ENCODE measurements around the gene TMEM239. TPM values are rescaled to one million over a fixed set of nuclear protein-coding genes. Genes with fewer than 3 reads are reported as not detected.
A peak's percentile ranks its signal among the peaks of the same experiment; 100 is the strongest.

TMEM239 gene
- total RNA-seq, 2 experiments from 2014 or later: not detected

DNA sequence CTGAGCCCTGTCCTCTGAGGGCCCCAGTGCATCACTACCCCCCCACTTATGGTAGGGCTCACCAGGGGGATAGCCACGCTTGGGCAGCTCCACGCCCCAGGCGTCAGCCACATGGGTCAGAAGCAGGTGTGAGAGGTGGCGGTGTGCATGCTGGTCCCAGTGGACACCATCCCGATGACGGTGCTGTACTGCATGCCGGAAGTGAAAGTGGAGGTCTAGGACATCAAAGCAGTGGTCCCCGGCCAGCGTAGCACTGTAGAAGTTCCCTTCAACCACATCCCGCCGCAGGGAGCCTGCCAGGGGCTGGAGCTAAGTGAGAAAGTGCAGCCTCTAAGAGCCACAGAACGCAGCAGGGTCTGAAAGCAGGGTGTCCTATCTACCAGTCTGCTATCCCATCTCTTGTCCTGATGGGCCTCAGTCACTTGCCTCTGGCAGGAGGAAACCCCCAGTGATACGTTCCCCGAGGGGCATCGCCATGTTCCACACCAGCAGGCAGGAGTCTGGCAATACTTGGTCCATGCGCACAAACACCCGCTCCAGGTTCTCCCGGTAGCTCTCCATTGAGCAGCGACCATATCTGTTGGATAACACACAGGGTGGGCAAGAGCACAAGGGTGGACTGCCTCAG, 22.1 kb downstream of the TMEM239 start:
- no peak overlapping the region for H3K27ac Mint-ChIP-seq
- peaks cover 13% of the 10 kb centered on the region for H3K4me1 Mint-ChIP-seq
- H3K27me3 Mint-ChIP-seq: no peaks in the 10 kb centered on the region
- ChIA-PET CTCF (no interaction called here), POLR2A (no interaction called here)
- no peaks in the 10 kb centered on the region for H3K9me3 Mint-ChIP-seq
- H3K4me3 Mint-ChIP-seq: no peak overlapping the region
- no peak for DNase-seq
- H3K36me3 Mint-ChIP-seq (ENCODE audit: low read depth): peaks cover 3% of the 10 kb centered on the region

GRCh38 chr20:2838847-2839671, 22.9 kb downstream of the TMEM239 start:
- ChIA-PET POLR2A (interaction anchor here (1.0 to 3.1 kb wide), 6 partner anchors 17 to 187 kb away, joined by 4 to 23 read pairs (median 10); partner anchors contain the start of genes IDH3B, NOP56 and PTPRA), CTCF (interaction anchor here (1.5 kb wide), 1 partner anchor 37 kb away, joined by 3 read pairs; no protein-coding TSS in a partner anchor)
- Mint-ChIP-seq H3K36me3 (ENCODE audit: low read depth) (peaks cover 3% of the 10 kb centered on the region), H3K27me3 (no peaks in the 10 kb centered on the region), H3K9me3 (no peaks in the 10 kb centered on the region), H3K4me3 (peak overlapping the region; percentile 74), H3K27ac (peak overlapping the region; percentile 80), H3K4me1 (peaks cover 14% of the 10 kb centered on the region)
- DNase-seq: no peak

DNA sequence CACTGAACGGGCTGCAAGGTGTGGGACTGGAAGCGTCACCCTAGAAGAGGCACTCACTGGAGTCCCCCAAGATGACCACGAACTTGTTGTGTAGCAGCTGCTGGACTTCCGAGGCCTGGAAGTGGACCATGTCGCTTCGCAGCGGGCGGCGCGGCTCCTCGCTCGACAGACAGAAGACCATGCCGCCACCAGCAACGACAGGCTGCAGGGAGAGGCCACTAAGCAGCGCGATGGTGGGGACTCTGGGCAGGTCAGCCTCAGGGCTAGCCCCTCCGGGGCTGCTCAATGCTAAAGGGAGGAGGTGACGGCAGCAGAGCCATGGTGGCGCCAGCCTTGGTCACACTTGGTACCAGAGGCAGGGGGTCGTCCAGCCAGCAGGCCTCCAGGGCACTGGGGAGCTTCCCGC, 23.6 kb downstream of the TMEM239 start:
- POLR2A ChIA-PET: interaction anchor here (0.5 to 3.1 kb wide), 9 partner anchors 18 to 419 kb away, joined by 4 to 23 read pairs (median 7); partner anchors contain the start of genes FASTKD5, IDH3B, NOP56 and PTPRA

GRCh38 chr20:2840138-2840966, 24.2 kb downstream of the TMEM239 start, which contains the start of the genes PCED1A and VPS16:
TSS of gene PCED1A (minus strand) at chr20:2840655. CDS start at chr20:2839912, 743 bp downstream.
TSS of gene VPS16 (plus strand) at chr20:2840745. CDS start at chr20:2840775, 30 bp downstream.
- Mint-ChIP-seq H3K9me3 (no peaks in the 10 kb centered on the region), H3K27ac (peak within 1 kb of the TSS; percentile 80), H3K27me3 (no peaks in the 10 kb centered on the region), H3K36me3 (ENCODE audit: low read depth) (peaks cover 3% of the 10 kb centered on the region), H3K4me3 (peak within 1 kb of the TSS; percentile 83), H3K4me1 (peaks cover 23% of the 10 kb centered on the region)
- ChIA-PET CTCF (interaction anchor here (0.6 to 1.5 kb wide), 2 partner anchors 35 to 329 kb away, joined by 3 to 5 read pairs; no protein-coding TSS in a partner anchor), POLR2A (interaction anchor here (0.5 to 3.1 kb wide), 12 partner anchors 9 to 418 kb away, joined by 3 to 23 read pairs (median 6); partner anchors contain the start of genes FASTKD5, IDH3B, NOP56 and PTPRA)
- DNase-seq: peak; percentile 89

More for the DNA sequence above, 23.6 kb downstream of the TMEM239 start:
- Mint-ChIP-seq H3K27ac (peak overlapping the region; percentile 80), H3K27me3 (no peaks in the 10 kb centered on the region), H3K4me1 (peaks cover 18% of the 10 kb centered on the region), H3K9me3 (no peaks in the 10 kb centered on the region), H3K36me3 (ENCODE audit: low read depth) (peaks cover 3% of the 10 kb centered on the region), H3K4me3 (peak overlapping the region; percentile 74)
- DNase-seq: no peak
- CTCF ChIA-PET: interaction anchor here (1.5 kb wide), 1 partner anchor 36 kb away, joined by 3 read pairs; no protein-coding TSS in a partner anchor

DNA sequence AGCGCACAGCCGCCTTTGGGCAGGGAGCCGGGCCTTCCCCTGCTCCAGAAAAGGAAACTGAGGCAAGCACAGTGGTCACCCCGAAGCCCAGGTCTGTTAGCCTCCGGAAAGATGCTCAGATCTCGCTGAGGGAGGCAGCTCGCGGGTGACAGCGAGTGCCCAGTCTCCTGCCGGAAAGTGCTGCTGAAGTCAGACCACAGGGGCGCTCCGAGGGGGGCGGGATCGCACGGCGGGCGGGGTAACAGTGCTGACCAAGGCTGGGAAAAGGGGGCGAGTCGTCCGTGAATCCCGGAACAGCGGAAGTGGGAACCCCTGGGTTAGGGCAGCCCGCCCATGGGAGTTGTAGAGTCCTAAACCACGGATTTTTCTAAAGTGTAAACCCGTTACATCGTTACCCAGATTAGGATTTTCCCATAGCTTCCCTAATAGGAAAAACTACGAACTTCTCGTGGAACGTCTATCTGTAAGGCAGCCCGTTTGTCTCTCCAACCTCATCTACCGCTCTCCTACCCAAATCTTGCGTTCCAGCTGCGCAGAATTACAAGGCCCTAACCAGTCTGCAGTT, 24.9 kb downstream of the TMEM239 start:
- Mint-ChIP-seq H3K4me1 (peaks cover 26% of the 10 kb centered on the region), H3K4me3 (peak overlapping the region; percentile 83), H3K27me3 (no peaks in the 10 kb centered on the region), H3K9me3 (no peaks in the 10 kb centered on the region), H3K36me3 (ENCODE audit: low read depth) (peaks cover 3% of the 10 kb centered on the region), H3K27ac (peak overlapping the region; percentile 73)
- DNase-seq: peak; percentile 56
- POLR2A ChIA-PET: interaction anchor here (0.9 to 3.1 kb wide), 9 partner anchors 8 to 318 kb away, joined by 3 to 23 read pairs (median 6); partner anchors contain the start of genes FASTKD5, NOP56, PTPRA and UBOX5
- CTCF ChIA-PET: interaction anchor here (0.6 to 1.5 kb wide), 2 partner anchors 35 to 328 kb away, joined by 3 to 5 read pairs; no protein-coding TSS in a partner anchor

GRCh38 chr20:2845607-2846006, 29.4 kb downstream of the TMEM239 start:
- peaks cover 23% of the 10 kb centered on the region for H3K4me1 Mint-ChIP-seq
- no peak for DNase-seq
- no peak overlapping the region for H3K4me3 Mint-ChIP-seq
- H3K9me3 Mint-ChIP-seq: no peaks in the 10 kb centered on the region
- H3K27ac Mint-ChIP-seq: no peak overlapping the region
- H3K36me3 Mint-ChIP-seq (ENCODE audit: low read depth): peaks cover 10% of the 10 kb centered on the region
- H3K27me3 Mint-ChIP-seq: no peaks in the 10 kb centered on the region
- ChIA-PET POLR2A (interaction anchor here (0.6 kb wide), 1 partner anchor 197 kb away, joined by 3 read pairs; no protein-coding TSS in a partner anchor), CTCF (no interaction called here)

DNA sequence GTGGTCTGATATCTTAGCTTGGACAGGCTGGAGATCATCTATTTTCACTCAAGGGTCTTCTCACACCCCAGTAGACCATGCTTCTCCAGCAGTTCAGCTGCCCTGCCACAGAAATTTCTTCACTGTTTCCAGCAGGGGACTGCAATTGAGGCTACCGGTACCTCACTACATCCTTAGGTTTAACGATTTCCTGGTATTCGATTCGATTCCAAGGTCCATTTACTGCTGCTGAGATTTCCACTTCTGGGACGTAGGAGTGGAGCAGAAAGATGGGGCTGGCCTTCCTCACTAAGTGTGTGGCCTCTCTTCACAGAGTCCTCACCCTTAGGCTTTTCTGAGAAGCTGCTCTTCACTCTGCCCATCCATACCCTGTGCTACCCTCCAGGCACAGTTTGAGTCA, 30.5 kb downstream of the TMEM239 start:
- Mint-ChIP-seq H3K27ac (no peak overlapping the region), H3K4me1 (peaks cover 21% of the 10 kb centered on the region), H3K27me3 (no peaks in the 10 kb centered on the region), H3K9me3 (no peaks in the 10 kb centered on the region), H3K4me3 (no peak overlapping the region), H3K36me3 (ENCODE audit: low read depth) (peaks cover 10% of the 10 kb centered on the region)
- DNase-seq: no peak
- ChIA-PET POLR2A (no interaction called here), CTCF (no interaction called here)

- CTCF ChIA-PET: no interaction called here
- Mint-ChIP-seq H3K36me3 (ENCODE audit: low read depth) (peaks cover 10% of the 10 kb centered on the region), H3K4me3 (no peak overlapping the region), H3K27me3 (no peaks in the 10 kb centered on the region), H3K9me3 (no peaks in the 10 kb centered on the region), H3K4me1 (peaks cover 32% of the 10 kb centered on the region), H3K27ac (no peak overlapping the region)
- no peak for DNase-seq
- POLR2A ChIA-PET: no interaction called here
These were observed 31.6 kb downstream of the TMEM239 start for GRCh38 chr20:2847802-2848201.

DNA sequence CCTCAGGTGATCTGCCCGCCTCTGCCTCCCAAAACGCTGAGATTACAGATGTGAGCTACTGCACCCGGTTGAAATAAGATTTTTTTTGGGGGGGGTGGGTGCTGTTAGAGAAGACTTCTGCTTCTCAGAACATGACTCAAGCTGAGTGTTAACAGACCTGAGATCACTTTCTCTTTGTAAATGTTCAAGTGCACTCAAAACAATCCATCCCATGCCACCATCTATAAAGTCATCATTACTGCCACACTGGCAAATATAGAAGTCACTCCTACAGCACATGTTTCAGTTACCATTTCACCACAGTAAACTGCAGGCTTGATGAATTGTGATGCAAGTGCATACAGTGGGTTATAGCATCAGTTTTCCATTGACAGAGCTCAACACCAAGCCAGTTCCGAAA, 33.4 kb downstream of the TMEM239 start:
- Mint-ChIP-seq H3K27ac (no peak overlapping the region), H3K36me3 (ENCODE audit: low read depth) (peaks cover 10% of the 10 kb centered on the region), H3K9me3 (no peaks in the 10 kb centered on the region), H3K27me3 (no peaks in the 10 kb centered on the region), H3K4me3 (no peak overlapping the region), H3K4me1 (peaks cover 36% of the 10 kb centered on the region)
- CTCF ChIA-PET: interaction anchor here (1.1 to 1.4 kb wide), 3 partner anchors 9 to 136 kb away, joined by 3 to 4 read pairs (median 3); no protein-coding TSS in a partner anchor
- POLR2A ChIA-PET: interaction anchor here (0.6 to 1.6 kb wide), 3 partner anchors 9 to 86 kb away, joined by 3 to 5 read pairs (median 3); partner anchors contain the start of genes PCED1A and VPS16
- DNase-seq: no peak

GRCh38 chr20:2851086-2851485, 34.9 kb downstream of the TMEM239 start:
- peaks cover 26% of the 10 kb centered on the region for H3K4me1 Mint-ChIP-seq
- no peak overlapping the region for H3K4me3 Mint-ChIP-seq
- CTCF ChIA-PET: interaction anchor here (0.8 to 1.3 kb wide), 3 partner anchors 15 to 138 kb away, joined by 3 to 8 read pairs (median 4); no protein-coding TSS in a partner anchor
- H3K36me3 Mint-ChIP-seq (ENCODE audit: low read depth): peaks cover 10% of the 10 kb centered on the region
- DNase-seq: no peak
- no peaks in the 10 kb centered on the region for H3K27me3 Mint-ChIP-seq
- POLR2A ChIA-PET: interaction anchor here (0.8 to 1.5 kb wide), 3 partner anchors 8 to 227 kb away, joined by 3 to 5 read pairs (median 4); partner anchors contain the start of gene PTPRA
- H3K9me3 Mint-ChIP-seq: no peaks in the 10 kb centered on the region
- peak overlapping the region; percentile 57 for H3K27ac Mint-ChIP-seq

GRCh38 chr20:2858591-2858990, 42.4 kb downstream of the TMEM239 start:
- ChIA-PET POLR2A (interaction anchor here (0.9 to 1.0 kb wide), 2 partner anchors 9 to 20 kb away, joined by 3 read pairs; no protein-coding TSS in a partner anchor), CTCF (interaction anchor here (0.8 to 1.1 kb wide), 2 partner anchors 10 to 14 kb away, joined by 3 read pairs; no protein-coding TSS in a partner anchor)
- DNase-seq: no peak
- H3K4me3 Mint-ChIP-seq: no peak overlapping the region
- H3K9me3 Mint-ChIP-seq: no peaks in the 10 kb centered on the region
- no peak overlapping the region for H3K27ac Mint-ChIP-seq
- H3K4me1 Mint-ChIP-seq: peaks cover 5% of the 10 kb centered on the region
- no peaks in the 10 kb centered on the region for H3K27me3 Mint-ChIP-seq
- peaks cover 14% of the 10 kb centered on the region for H3K36me3 Mint-ChIP-seq (ENCODE audit: low read depth)
